Lower leg skin (tissue), 4 donors: ENCODE data around the gene PDLIM1. TPM values are rescaled to one million over a fixed set of nuclear protein-coding genes. Genes with fewer than 3 reads are reported as not detected.
A peak's percentile ranks its signal among the peaks of the same experiment; 100 is the strongest.

Experiments used
- DNase-seq, 2 donors: peaks; one replicate each; pipeline ENCODE4 v3.0.0-alpha.2; 2019; ENCODE audit warnings: low spot score in 2 of 2
- H3K4me3 ChIP-seq: fragments of 200-600 bp; sonication (generic); 2 replicates; pipeline ENCODE4 v1.5.1; 2017; ENCODE audit warnings: mild to moderate bottlenecking, low read depth; ENCODE audit not compliant: poor library complexity, severe bottlenecking
- CTCF ChIP-seq, 3 donors: fragments of 450-650 bp; IDR thresholded peaks; one replicate each; pipeline ENCODE4 v1.5.1; 2016; ENCODE audit warnings: antibody characterized with exemption in 3 of 3, mild to moderate bottlenecking in 3 of 3, moderate library complexity in 2 of 3
- POLR2A ChIP-seq, 2 donors: fragments of 450-650 bp; IDR thresholded peaks; one replicate each; pipeline ENCODE4 v1.6.1; 2016 to 2017; ENCODE audit warnings: antibody characterized with exemption in 2 of 2, mild to moderate bottlenecking in 1 of 2, moderate library complexity in 1 of 2
- WGBS, 2 donors: methylation state at CpG; one replicate each; pipeline ENCODE4 v1.1.5; 2018; 5-methylcytosine and 5-hydroxymethylcytosine counted together
- intact Hi-C: fragments of 100-400 bp; cut with DNase I; formaldehyde crosslinking; loops from one replicate; pipeline ENCODE4 v1.15.0; 2023; ENCODE audit warnings: low total_unique reads
- total RNA-seq, 4 donors: library from RNA; depleted of rRNA; stranded (reverse); fragments of >200 nt; gene quantifications; one replicate each; pipeline ENCODE4 v1.1.0, GENCODE V29; 2016

The PDLIM1 gene
- total RNA-seq, 4 donors from 2014 or later = 46.3 to 85.0 (median 61.4) TPM

- WGBS, 2 donors = 40 to 51% methylated on average over 6 of the region's 6 CpGs
- TF ChIP-seq CTCF (IDR thresholded peaks at IDR 0.05) (no peak), POLR2A (IDR thresholded peaks at IDR 0.05) (no peak)
- H3K4me3 ChIP-seq = no peak overlapping the region
- peak in 1 of 2 donors; percentile 12 for DNase-seq
- intact Hi-C loops = no loop called here
These were observed 43.5 kb downstream of the PDLIM1 start for GRCh38 chr10:95247200-95247880.

GRCh38 chr10:95246582-95247051, 44.2 kb downstream of the PDLIM1 start:
- intact Hi-C loops = no loop called here

GRCh38 chr10:95245425-95246055, 45.3 kb downstream of the PDLIM1 start:
- H3K4me3 ChIP-seq = no peak overlapping the region
- no peak for TF ChIP-seq POLR2A (IDR thresholded peaks at IDR 0.05)
- TF ChIP-seq CTCF (IDR thresholded peaks at IDR 0.05) = no peak
- 82 to 86% methylated on average over 6 of the region's 6 CpGs for WGBS, 2 donors
- intact Hi-C loops = no loop called here
- DNase-seq = peak in 1 of 2 donors; percentile 7

More at GRCh38 chr10:95246582-95247051, 44.2 kb downstream of the PDLIM1 start:
- no peak overlapping the region for H3K4me3 ChIP-seq
- TF ChIP-seq POLR2A (IDR thresholded peaks at IDR 0.05) (no peak), CTCF (IDR thresholded peaks at IDR 0.05) (peak in 1 of 3 donors; percentile 59)
- DNase-seq = peak; percentile 75 to 95
- WGBS, 2 donors = 0% methylated on average over 1 of the region's 1 CpG

- intact Hi-C loops = no loop called here
- WGBS, 2 donors = 73 to 75% methylated on average over 2 of the region's 2 CpGs
These were observed 46.7 kb downstream of the PDLIM1 start for GRCh38 chr10:95244152-95244551.

GRCh38 chr10:95243318-95243617, 47.5 kb downstream of the PDLIM1 start:
- no peak for DNase-seq
- intact Hi-C loops = no loop called here
- no peak for TF ChIP-seq CTCF (IDR thresholded peaks at IDR 0.05)
- 44 to 49% methylated on average over 3 of the region's 3 CpGs for WGBS, 2 donors
- no peak overlapping the region for H3K4me3 ChIP-seq

More at GRCh38 chr10:95244152-95244551, 46.7 kb downstream of the PDLIM1 start:
- TF ChIP-seq POLR2A (IDR thresholded peaks at IDR 0.05) (no peak), CTCF (IDR thresholded peaks at IDR 0.05) (no peak)
- H3K4me3 ChIP-seq = no peak overlapping the region
- no peak for DNase-seq
